Cardiac fibroblast (primary cell): Measurements from ENCODE around the gene FRRS1.
"Not testable (repeated sequence)": the region's sequence is repeated elsewhere in the genome, so short reads cannot be mapped to it uniquely, and the experiment has no call there.

Experiments used
- DNase-seq, 2 donors: peaks; one replicate each; pipeline versions ENCODE4 v3.0.0 to v3.0.0-alpha.2; 2010; ENCODE audit warnings: low read depth in 2 of 2
- H3K4me3 ChIP-seq, 2 donors: replicated peaks in 1 of 2; 1 replicate in 1 of 2; 2 replicates in 1 of 2; pipeline ENCODE4 v1.5.1; 2011; ENCODE audit warnings: low read depth in 2 of 2, low read length in 2 of 2, mild to moderate bottlenecking in 2 of 2, moderate library complexity in 1 of 2
- TF ChIP-seq, protein P1 (sequence below): IDR thresholded peaks from one replicate; pipeline ENCODE4 v1.5.1; 2011; ENCODE audit warnings: low read depth, mild to moderate bottlenecking, low read length, inconsistent platforms

Gene FRRS1

DNA sequence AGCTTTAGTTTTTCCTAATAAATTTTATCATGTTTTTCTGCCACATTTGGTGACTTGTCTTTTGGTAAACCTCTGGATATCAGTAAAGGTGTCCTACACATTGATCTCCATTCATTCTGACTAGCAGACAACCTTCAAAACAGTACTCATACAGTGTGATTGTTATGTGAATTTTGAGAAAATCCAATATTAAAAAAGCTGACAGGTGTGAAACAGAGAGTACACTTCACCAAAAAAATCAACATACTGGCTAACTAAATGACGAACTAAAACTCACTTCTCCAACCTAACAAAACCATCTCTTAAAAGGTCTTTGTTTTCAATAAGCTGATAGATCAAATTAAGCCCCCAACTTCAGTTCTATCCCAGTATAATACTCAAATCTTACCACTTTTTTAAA lies 1.5 kb downstream of the FRRS1 start:
- no peak for DNase-seq
- TF ChIP-seq, protein P1, sequence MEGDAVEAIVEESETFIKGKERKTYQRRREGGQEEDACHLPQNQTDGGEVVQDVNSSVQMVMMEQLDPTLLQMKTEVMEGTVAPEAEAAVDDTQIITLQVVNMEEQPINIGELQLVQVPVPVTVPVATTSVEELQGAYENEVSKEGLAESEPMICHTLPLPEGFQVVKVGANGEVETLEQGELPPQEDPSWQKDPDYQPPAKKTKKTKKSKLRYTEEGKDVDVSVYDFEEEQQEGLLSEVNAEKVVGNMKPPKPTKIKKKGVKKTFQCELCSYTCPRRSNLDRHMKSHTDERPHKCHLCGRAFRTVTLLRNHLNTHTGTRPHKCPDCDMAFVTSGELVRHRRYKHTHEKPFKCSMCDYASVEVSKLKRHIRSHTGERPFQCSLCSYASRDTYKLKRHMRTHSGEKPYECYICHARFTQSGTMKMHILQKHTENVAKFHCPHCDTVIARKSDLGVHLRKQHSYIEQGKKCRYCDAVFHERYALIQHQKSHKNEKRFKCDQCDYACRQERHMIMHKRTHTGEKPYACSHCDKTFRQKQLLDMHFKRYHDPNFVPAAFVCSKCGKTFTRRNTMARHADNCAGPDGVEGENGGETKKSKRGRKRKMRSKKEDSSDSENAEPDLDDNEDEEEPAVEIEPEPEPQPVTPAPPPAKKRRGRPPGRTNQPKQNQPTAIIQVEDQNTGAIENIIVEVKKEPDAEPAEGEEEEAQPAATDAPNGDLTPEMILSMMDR: no peak
- no peak overlapping the region for H3K4me3 ChIP-seq

DNA sequence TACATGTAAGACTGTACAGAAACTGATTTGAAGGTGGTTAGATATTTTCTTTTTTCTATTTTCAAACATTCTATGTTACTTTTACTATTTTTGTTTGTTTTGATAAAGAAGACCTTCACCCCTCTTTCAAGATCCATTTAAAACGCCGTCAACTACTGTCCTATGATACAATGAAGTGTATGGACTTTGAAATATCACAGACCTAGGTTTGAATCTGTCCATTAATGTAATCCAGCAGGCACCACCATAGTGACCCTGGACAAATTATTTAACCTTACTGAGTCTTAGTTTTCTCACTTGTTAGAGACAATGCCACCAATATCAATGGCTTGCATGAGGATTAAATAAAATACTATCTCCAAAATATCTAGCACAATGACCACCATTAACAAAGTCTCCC lies 2.0 kb downstream of the FRRS1 start:
- no peak overlapping the region for H3K4me3 ChIP-seq
- DNase-seq: no peak
- TF ChIP-seq, protein P1: no peak

DNA sequence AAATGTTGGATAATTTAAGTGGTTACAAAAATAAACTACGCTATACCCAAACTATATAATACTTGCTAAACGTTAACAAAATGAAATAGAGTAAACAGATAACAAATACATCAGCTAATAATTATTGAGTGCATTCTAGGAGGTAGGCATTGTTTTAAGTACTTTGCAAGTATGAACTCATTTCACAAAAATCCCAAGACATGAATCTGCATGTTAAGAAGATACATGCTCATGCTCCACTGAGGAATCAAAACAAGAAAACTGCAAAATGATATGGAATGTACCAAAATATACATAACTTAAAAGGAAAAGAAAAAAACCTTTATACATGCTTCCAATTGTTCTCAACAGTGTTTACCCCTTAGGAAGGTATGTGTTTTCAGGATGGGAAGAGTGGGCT lies 2.5 kb downstream of the FRRS1 start:
- peak in 1 of 2 donors; percentile 32 for DNase-seq

DNA sequence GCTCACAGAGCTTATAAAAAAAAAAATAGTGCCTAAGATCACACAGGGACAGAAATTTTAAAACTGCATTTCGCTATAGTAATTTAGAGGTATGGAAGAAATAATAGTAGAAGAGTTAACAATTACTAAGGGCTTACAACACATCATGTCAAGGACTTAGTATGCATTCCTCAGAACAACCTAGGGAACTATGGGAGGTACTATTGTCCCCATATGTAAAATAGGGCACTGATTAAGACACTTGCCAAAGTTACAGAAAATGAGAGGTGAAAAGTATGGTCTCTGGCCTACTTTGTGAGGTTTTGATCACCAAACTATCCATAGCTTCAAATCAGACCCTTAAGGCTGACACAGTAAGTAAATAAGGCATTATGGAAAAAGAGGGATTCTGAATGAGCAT lies 4.7 kb downstream of the FRRS1 start:
- no peak overlapping the region for H3K4me3 ChIP-seq
- DNase-seq: no peak
- TF ChIP-seq, protein P1: no peak

More for the DNA sequence above, 2.5 kb downstream of the FRRS1 start:
- TF ChIP-seq, protein P1: no peak
- no peak overlapping the region for H3K4me3 ChIP-seq

DNA sequence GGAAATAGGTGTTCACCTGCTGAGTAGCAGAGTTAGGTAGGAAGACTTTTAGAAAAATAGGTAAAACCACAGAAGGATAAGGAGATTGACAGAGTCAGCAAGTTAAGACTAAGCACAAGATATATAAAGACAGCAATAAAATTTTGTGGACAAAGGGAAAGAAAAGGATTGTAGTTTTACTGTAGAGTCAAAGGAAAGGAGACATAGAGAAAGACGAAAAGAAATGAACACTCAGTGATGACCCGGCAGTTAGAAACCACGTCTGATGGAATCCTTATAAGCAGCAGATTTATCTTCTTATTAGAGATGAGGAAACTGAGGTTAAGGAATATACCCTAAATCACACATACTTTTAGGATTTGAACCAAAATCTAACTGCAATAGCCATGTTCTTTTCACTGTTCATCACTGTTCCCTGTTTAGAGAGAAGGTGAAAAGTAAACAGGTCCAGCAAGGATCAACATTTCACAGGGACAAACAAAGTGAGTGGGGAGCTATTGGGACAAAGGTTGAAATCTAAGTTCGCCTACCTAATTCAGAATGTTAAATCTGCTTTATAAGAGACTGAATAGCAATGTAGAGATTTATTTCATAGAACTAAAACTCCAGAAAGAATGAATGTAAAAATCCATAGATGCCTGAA lies 6.8 kb downstream of the FRRS1 start:
- TF ChIP-seq, protein P1: no peak

DNA sequence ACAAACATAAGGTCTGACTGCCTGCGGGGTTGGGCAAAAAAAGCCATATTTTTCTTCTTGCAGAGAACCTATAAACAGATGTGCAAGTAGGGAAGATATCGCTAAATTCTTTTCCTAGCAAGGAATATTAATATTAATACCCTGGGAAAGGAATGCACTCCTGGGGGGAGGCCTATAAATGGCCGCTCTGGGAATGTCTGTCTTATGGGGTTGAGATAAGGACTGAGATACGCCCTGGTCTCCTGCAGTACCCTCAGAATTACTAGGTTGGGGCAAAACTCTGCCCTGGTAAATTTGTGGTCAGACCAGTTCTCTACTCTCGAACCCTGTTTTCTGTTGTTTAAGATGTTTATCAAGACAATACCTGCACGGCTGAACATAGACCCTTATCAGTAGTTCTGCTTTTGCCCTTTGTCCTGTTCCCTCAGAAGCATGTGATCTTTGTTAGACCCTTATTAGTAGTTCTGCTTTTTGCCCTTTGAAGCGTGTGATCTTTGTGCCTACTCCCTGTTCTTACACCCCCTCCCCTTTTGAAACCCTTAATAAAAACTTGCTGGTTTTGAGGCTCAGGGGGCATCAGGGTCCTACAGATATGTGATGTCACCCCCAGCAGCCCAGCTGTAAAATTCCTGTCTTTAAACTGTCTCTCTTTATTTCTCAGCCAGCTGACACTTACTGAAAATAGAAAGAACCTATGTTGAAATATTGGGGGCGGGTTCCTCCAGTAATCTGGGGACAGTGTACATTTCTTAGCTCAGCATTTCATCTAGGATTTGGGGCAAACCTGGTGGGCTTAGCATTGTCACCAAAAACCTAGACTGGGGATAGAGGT lies 7.5 kb downstream of the FRRS1 start:
- not testable (repeated sequence) for DNase-seq, H3K4me3 ChIP-seq

More for the DNA sequence above, 6.8 kb downstream of the FRRS1 start:
- H3K4me3 ChIP-seq: no peak overlapping the region
- no peak for DNase-seq

DNA sequence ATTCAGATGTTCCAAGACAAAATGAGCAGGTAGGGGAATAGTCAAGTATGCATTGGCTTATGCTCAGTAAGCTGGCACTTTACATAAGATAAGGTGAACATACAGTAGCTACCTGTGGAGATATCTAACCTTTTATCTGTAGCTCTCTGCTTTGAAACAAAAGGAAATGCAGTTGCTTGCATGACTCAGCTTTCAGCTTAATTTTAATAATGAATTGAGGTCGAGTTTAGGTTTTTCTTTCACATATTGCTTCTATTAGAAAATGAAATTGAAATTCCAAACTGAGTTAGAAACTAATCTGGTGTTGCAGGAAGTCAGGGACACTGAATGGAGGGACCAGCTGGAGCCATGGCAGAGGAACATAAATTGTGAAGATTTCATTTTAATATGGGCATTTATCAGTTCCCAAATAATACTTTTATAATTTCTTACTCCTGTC lies 8.3 kb downstream of the FRRS1 start:
- H3K4me3 ChIP-seq: no peak overlapping the region
- DNase-seq: no peak
- TF ChIP-seq, protein P1: no peak
